GM20000 (cell line): ENCODE results near the gene ELAVL1.

ENCODE experiments used
- DNase-seq: peaks from one replicate; pipeline ENCODE4 v3.0.0; 2012; ENCODE audit warnings: low spot score
- CTCF ChIP-seq: IDR thresholded peaks from 2 replicates; pipeline ENCODE4 v1.5.1; 2012; ENCODE audit warnings: mild to moderate bottlenecking, control low read depth; ENCODE audit errors: extremely low read depth, missing control alignments

Gene ELAVL1

GRCh38 chr19:7973883-7974282, 31.6 kb downstream of the ELAVL1 start:
- no peak for DNase-seq
- TF ChIP-seq CTCF = no peak

GRCh38 chr19:7971553-7972520, 33.6 kb downstream of the ELAVL1 start:
- no peak for TF ChIP-seq CTCF
- no peak for DNase-seq

- peak; percentile 68 for DNase-seq
Observed at GRCh38 chr19:7970716-7971448, 34.6 kb downstream of the ELAVL1 start.

GRCh38 chr19:7969555-7969939, 35.9 kb downstream of the ELAVL1 start:
- TF ChIP-seq CTCF = no peak
- DNase-seq = no peak

More at GRCh38 chr19:7970716-7971448, 34.6 kb downstream of the ELAVL1 start:
- TF ChIP-seq CTCF = peak; percentile 79

- DNase-seq = no peak
- no peak for TF ChIP-seq CTCF
Observed at GRCh38 chr19:7968796-7969554, 36.5 kb downstream of the ELAVL1 start.

- no peak for TF ChIP-seq CTCF
- DNase-seq = no peak
Observed at GRCh38 chr19:7968008-7968795, 37.2 kb downstream of the ELAVL1 start.
